ENCODE data around the gene TPCN1. TPM values are rescaled to one million over a fixed set of nuclear protein-coding genes. Genes with fewer than 3 reads are reported as not detected.

Gene TPCN1
- total RNA-seq, 3 donors from 2014 or later, result 46.9 to 71.7 (median 59.5) TPM

- no peaks in the 10 kb centered on the region for H3K36me3 ChIP-seq
- H3K27ac ChIP-seq, result peak overlapping the region; percentile 2 to 12
- H3K27me3 ChIP-seq, result no peaks in the 10 kb centered on the region
- peaks cover 0 to 9% of the 10 kb centered on the region in 2 donors for H3K4me1 ChIP-seq
- intact Hi-C loops (cut with DNase I; ENCODE audit: low total_unique reads), result loop anchor here (10.0 kb wide), 1 partner anchor 1384 kb away; the partner anchor contains the start of gene MAPKAPK5
- DNase-seq (ENCODE audit: low spot score in 2 of 2), result no peak
- H3K9me3 ChIP-seq, result no peaks in the 10 kb centered on the region
- H3K4me3 ChIP-seq, result no peak overlapping the region
- TF ChIP-seq CTCF (IDR thresholded peaks at IDR 0.05) (no peak), POLR2AphosphoS5 (IDR thresholded peaks at IDR 0.05) (no peak), POLR2A (IDR thresholded peaks at IDR 0.05) (no peak)
Observed at GRCh38 chr12:113228394-113229028, 7.2 kb downstream of the TPCN1 start.

- H3K9me3 ChIP-seq, result no peaks in the 10 kb centered on the region
- H3K4me3 ChIP-seq, result no peak overlapping the region
- no peaks in the 10 kb centered on the region for H3K4me1 ChIP-seq
- H3K27ac ChIP-seq, result no peak overlapping the region
- no peak for DNase-seq (ENCODE audit: low spot score in 2 of 2)
- no peaks in the 10 kb centered on the region for H3K36me3 ChIP-seq
- intact Hi-C loops (cut with DNase I; ENCODE audit: low total_unique reads), result no loop called here
- H3K27me3 ChIP-seq, result no peaks in the 10 kb centered on the region
- no peak for TF ChIP-seq POLR2A (IDR thresholded peaks at IDR 0.05)
- TF ChIP-seq POLR2AphosphoS5 (IDR thresholded peaks at IDR 0.05), result no peak
Observed at GRCh38 chr12:113230315-113231234, 9.3 kb downstream of the TPCN1 start.

GRCh38 chr12:113231235-113232088 is 10.2 kb downstream of the TPCN1 start:
- intact Hi-C loops (cut with DNase I; ENCODE audit: low total_unique reads), result no loop called here
- Histone ChIP-seq H3K4me1 (no peaks in the 10 kb centered on the region), H3K27ac (no peak overlapping the region), H3K27me3 (no peaks in the 10 kb centered on the region), H3K4me3 (no peak overlapping the region), H3K9me3 (no peaks in the 10 kb centered on the region), H3K36me3 (no peaks in the 10 kb centered on the region)
- DNase-seq (ENCODE audit: low spot score in 2 of 2), result no peak
- TF ChIP-seq POLR2AphosphoS5 (IDR thresholded peaks at IDR 0.05) (no peak), CTCF (IDR thresholded peaks at IDR 0.05) (no peak), POLR2A (IDR thresholded peaks at IDR 0.05) (no peak)

- TF ChIP-seq CTCF (IDR thresholded peaks at IDR 0.05), result no peak
- H3K4me3 ChIP-seq, result no peak overlapping the region
- no peaks in the 10 kb centered on the region for H3K9me3 ChIP-seq
- peak overlapping the region; percentile 26 to 27 for H3K27ac ChIP-seq
- H3K36me3 ChIP-seq, result no peaks in the 10 kb centered on the region
- intact Hi-C loops (cut with DNase I; ENCODE audit: low total_unique reads), result no loop called here
- DNase-seq (ENCODE audit: low spot score in 2 of 2), result no peak
- H3K27me3 ChIP-seq, result no peaks in the 10 kb centered on the region
- H3K4me1 ChIP-seq, result no peaks in the 10 kb centered on the region
Observed at GRCh38 chr12:113232089-113232839, 11.0 kb downstream of the TPCN1 start.

Measured in breast epithelium (tissue), 4 donors.